HepG2 (cell line): Measurements from ENCODE around the gene CLIC5. TPM values are rescaled to one million over a fixed set of nuclear protein-coding genes. Genes with fewer than 3 reads are reported as not detected.

Experiments
- HOXA5 ChIP-seq: sonication (generic); formaldehyde crosslinking; IDR thresholded peaks from 2 replicates; pipeline ENCODE4 v1.4.0; 2020; ENCODE audit warnings: missing genetic modification reagents
- MEF2D ChIP-seq: sonication (generic); formaldehyde crosslinking; IDR thresholded peaks from 2 replicates; pipeline ENCODE4 v1.5.1; 2020; ENCODE audit warnings: mild to moderate bottlenecking, missing genetic modification reagents
- ZBTB25 ChIP-seq: IDR thresholded peaks from 2 replicates; pipeline ENCODE4 v1.6.1; 2018; ENCODE audit warnings: missing genetic modification reagents
- ZBTB44 ChIP-seq: sonication (generic); formaldehyde crosslinking; IDR thresholded peaks from 2 replicates; pipeline ENCODE4 v1.4.0; 2020; ENCODE audit warnings: missing genetic modification reagents
- polyA plus RNA-seq, 8 experiments: library from polyadenylated mRNA; depleted of rRNA in 3 of 8; stranded (reverse) in 7 of 8; unstranded in 1 of 8; fragments of >200 nt; fragmentation: Illumina TruSeq in 4 of 8; extraction: Trizol in 4 of 8; gene quantifications; 2 replicates each; pipeline versions ENCODE4 v1.2.1 to v1.2.3, GENCODE V29; 2011 to 2016; ENCODE audit warnings: low read depth in 4 of 8, missing spikeins in 1 of 8, mixed read lengths in 1 of 8; ENCODE audit not compliant: insufficient read depth in 1 of 8
- total RNA-seq, 5 experiments: library from RNA; depleted of rRNA; stranded (reverse); fragments of >200 nt; fragmentation: Illumina TruSeq; extraction: Trizol; gene quantifications; 2 replicates each; pipeline ENCODE4 v1.2.3, GENCODE V29; 2016; ENCODE audit warnings: low read depth in 1 of 5
- TF ChIP-seq, protein P1 (sequence below), 2 experiments: fragments of 450-650 bp in 1 of 2; sonication (generic) in 1 of 2; formaldehyde crosslinking in 1 of 2; IDR thresholded peaks; 2 replicates each; pipeline versions ENCODE4 v1.6.1 to v1.8.0; 2016 to 2022; ENCODE audit warnings: antibody characterized with exemption in 1 of 2, mild to moderate bottlenecking in 1 of 2, missing genetic modification reagents in 1 of 2
- TF ChIP-seq, protein P2 (sequence below): sonication (generic); formaldehyde crosslinking; IDR thresholded peaks from 2 replicates; pipeline ENCODE4 v1.4.0; 2020; ENCODE audit warnings: missing genetic modification reagents, low read depth, mild to moderate bottlenecking, borderline replicate concordance

CLIC5 gene
- total and polyA plus RNA-seq, 2 of the 13 experiments (the other 11 are each of a cell fraction or from before 2014, with no cell fraction given), result not detected

GRCh38 chr6:45967363-45967762, 48.3 kb downstream of the CLIC5 start (continued):
- TF ChIP-seq, protein P1, sequence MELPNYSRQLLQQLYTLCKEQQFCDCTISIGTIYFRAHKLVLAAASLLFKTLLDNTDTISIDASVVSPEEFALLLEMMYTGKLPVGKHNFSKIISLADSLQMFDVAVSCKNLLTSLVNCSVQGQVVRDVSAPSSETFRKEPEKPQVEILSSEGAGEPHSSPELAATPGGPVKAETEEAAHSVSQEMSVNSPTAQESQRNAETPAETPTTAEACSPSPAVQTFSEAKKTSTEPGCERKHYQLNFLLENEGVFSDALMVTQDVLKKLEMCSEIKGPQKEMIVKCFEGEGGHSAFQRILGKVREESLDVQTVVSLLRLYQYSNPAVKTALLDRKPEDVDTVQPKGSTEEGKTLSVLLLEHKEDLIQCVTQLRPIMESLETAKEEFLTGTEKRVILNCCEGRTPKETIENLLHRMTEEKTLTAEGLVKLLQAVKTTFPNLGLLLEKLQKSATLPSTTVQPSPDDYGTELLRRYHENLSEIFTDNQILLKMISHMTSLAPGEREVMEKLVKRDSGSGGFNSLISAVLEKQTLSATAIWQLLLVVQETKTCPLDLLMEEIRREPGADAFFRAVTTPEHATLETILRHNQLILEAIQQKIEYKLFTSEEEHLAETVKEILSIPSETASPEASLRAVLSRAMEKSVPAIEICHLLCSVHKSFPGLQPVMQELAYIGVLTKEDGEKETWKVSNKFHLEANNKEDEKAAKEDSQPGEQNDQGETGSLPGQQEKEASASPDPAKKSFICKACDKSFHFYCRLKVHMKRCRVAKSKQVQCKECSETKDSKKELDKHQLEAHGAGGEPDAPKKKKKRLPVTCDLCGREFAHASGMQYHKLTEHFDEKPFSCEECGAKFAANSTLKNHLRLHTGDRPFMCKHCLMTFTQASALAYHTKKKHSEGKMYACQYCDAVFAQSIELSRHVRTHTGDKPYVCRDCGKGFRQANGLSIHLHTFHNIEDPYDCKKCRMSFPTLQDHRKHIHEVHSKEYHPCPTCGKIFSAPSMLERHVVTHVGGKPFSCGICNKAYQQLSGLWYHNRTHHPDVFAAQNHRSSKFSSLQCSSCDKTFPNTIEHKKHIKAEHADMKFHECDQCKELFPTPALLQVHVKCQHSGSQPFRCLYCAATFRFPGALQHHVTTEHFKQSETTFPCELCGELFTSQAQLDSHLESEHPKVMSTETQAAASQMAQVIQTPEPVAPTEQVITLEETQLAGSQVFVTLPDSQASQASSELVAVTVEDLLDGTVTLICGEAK (IDR thresholded peaks at IDR 0.05), result no peak
- TF ChIP-seq, protein P1 (CRISPR knock-in tag; IDR thresholded peaks at IDR 0.05), result no peak
- no peak for TF ChIP-seq ZBTB25 (CRISPR knock-in tag)
- TF ChIP-seq HOXA5 (CRISPR knock-in tag), result no peak
- no peak for TF ChIP-seq ZBTB44 (CRISPR knock-in tag)
- TF ChIP-seq, protein P2, sequence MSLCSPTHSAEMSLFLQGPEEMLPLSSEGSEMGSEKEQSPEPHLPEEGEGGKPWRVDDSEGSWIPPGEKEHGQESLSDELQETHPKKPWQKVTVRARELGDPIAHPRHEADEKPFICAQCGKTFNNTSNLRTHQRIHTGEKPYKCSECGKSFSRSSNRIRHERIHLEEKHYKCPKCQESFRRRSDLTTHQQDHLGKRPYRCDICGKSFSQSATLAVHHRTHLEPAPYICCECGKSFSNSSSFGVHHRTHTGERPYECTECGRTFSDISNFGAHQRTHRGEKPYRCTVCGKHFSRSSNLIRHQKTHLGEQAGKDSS (CRISPR knock-in tag), result no peak
- TF ChIP-seq MEF2D (CRISPR knock-in tag), result no peak
